T47D (cell line): ENCODE data around the gene SND1.
"Not testable (repeated sequence)": the region's sequence is repeated elsewhere in the genome, so short reads cannot be mapped to it uniquely, and the experiment has no call there.

Experiments
- DNase-seq, 2 experiments: peaks; one replicate each; pipeline versions ENCODE4 v3.0.0 to v3.0.0-alpha.2; 2011 to 2012; ENCODE audit warnings: low read depth in 1 of 2, low spot score in 1 of 2
- JUND ChIP-seq: IDR thresholded peaks from 2 replicates; pipeline ENCODE4 v1.6.1; 2012; ENCODE audit warnings: low read depth
- in situ Hi-C: cut with HindIII; loops from 2 replicates; pipeline ENCODE4 v1.10.0; 2016; ENCODE audit warnings: low sequenced_read_pairs, low pct_unique_long_range_greater_than_20kb

The SND1 gene

GRCh38 chr7:128098629-128099028 lies 446.6 kb downstream of the SND1 start:
- DNase-seq: no peak
- in situ Hi-C loops: no loop called here

DNA sequence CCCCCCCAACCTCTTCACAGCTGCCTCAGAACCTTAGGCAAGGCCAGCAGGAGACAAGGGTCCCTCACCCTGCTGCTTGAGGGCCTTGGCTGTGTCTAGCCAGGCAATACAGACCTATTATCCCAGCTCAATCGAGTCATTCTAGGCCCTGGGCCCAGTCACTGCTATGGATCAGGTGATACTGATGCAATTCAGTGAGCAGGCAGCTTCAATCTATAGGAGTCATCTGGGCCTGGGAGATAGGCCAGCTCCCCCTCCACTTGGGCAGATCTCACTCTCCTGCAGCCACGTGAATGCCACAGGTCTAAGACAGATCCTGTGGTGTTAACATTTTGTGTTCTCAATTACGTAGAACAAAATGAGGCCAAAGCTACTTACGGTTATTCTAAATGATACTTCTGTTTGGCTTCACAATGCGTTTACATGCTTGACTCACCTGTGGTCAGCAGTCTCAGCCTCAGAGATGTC lies 447.2 kb downstream of the SND1 start:
- no peak for TF ChIP-seq JUND

More at GRCh38 chr7:128098629-128099028, 446.6 kb downstream of the SND1 start:
- TF ChIP-seq JUND: no peak

GRCh38 chr7:128100225-128100948 lies 448.4 kb downstream of the SND1 start:
- in situ Hi-C loops: no loop called here
- no peak for DNase-seq
- TF ChIP-seq JUND: no peak

More for the DNA sequence above, 447.2 kb downstream of the SND1 start:
- in situ Hi-C loops: no loop called here
- DNase-seq: no peak

GRCh38 chr7:128100949-128101713 lies 449.1 kb downstream of the SND1 start:
- DNase-seq: no peak
- no peak for TF ChIP-seq JUND
- in situ Hi-C loops: no loop called here

DNA sequence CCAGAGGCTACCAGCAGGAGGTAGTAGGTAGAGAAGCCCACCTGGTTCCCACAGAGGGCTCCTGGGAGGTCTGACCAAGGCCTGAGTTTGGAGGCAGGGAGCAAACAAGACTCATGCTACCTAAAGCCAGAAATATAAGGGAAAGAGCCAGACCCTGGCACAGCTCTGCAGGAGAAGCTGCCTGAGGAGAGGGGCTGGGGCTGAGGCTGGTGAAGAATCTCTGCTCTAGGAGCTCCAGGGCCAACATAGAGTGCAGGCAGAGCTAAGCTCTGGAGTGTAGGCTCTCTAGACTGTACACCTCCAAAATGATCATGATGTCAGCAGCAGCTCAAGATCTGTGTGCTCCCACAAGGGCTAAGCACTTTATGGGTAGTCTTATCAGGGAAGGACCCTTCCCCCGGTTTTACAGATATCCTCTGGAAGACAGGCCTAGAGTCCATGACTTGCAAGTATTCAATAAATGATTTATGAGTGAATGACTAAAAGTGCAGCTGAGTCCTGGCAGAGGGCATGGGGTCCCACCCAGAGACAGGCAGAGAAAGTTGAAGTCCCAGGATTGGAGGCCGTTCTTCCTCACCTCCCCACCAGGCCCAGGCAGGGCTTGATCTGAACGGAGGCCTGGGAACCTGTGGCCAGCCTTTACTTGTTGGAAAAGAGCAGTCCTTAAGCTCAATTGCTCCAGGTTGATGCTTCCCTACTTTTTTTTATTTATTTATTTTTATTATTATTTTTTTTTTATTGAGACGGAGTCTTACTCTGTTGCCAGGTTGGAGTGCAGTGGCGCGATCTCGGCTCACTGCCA lies 450.7 kb downstream of the SND1 start:
- DNase-seq: no peak
- TF ChIP-seq JUND: no peak
- in situ Hi-C loops: no loop called here

DNA sequence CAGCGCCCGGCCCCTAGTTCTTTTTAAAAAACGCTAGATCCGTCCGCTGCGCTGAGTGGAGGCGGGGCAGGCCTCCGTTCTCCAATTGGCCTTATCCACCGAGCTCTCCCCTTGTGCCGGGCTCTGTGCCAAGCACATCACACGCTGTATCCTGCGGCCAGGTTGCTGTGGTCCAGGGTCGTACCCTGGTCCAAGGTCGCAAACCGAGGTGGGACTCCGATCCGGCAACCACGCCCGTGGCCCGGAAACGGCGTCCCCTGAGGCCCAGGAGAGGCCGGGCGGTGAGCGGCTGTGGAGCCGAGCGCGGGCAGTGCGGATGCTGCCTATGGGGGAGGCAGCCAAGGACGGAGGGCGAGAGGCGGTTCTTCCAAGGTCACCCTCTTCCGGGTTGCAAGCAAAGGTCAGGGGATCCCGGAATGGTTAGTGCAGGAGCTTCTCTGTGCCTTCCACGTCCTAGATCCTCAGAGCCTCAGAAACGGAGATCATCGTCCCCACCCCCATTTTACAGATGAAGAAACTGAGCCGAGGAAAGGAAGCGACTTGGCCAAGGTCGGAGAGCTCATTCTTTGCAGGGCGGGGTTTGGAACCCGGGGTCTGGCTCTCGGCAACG lies 451.6 kb downstream of the SND1 start:
- in situ Hi-C loops: no loop called here
- no peak for TF ChIP-seq JUND
- DNase-seq: no peak

DNA sequence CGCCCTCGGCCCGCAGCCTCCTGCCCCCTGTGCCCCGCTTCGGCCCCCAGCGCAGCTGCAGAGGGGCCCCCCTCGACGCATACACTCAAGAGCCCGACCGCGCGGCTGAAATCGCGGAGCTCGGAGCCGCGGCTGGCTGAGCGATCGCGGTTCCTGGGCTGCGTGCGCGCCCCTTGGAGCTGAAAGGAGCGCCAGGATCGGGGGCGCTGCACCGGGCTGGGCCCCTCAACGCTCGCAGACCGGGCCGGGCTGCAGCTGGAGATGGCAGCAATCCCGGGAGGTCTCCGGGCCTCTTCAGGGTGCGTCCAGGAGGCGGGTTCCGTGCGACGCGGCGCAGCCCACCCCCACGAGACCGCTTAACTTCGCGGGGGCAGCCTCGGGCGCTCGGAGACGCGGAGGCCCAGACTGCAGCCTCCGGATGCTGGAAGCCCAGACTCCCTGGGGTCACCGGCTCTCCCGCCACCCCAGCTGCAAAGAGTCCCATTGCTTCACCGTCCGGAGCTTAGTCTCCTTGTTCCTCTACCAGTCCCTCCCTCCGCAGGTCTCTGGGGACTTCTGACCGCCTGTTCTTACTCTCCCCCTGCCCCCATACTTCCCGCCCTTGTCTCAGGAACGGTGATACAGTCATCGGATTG lies 452.2 kb downstream of the SND1 start:
- TF ChIP-seq JUND: no peak

DNA sequence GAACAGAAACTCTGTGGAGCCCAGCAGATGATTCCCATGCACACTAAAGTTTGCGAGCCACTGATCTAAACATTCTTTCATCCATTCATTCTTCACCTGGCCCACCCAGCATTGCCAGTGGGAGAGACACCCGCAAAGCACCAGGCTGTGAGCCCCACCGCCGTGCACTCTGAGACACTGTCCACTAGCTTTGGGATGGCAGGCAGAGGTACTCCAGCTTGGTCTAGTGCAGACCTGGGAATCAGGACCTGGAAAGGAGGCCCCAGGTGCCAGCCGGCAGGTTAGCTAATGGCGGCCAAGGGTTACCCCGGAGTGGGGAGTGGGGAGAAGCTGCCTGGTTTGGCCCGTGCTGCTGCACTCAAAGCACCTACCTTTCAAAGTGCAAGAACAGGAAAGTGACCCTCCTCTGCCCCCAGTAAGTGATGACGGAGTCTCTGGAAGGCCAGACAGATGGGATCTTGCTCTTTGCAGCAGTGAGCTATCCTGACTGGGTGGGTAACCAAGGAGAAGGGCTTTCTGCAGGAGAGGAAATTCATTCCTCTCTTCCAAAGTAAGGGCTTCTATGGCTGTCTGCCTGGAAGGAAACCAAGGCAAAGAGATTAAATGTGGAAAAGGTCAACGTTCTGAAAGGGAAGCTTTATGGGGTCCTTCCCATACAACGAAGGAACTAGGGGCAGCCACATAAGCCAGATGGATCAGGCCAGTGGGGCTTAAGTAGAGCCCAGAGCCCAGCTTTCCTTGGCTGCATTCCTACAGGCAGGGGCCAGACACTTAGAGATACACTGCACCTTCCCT lies 453.4 kb downstream of the SND1 start:
- in situ Hi-C loops: no loop called here
- no peak for TF ChIP-seq JUND
- no peak for DNase-seq

More for the DNA sequence above, 452.2 kb downstream of the SND1 start:
- in situ Hi-C loops: no loop called here
- no peak for DNase-seq

- TF ChIP-seq JUND: no peak
- DNase-seq: no peak
- in situ Hi-C loops: no loop called here
Observed at GRCh38 chr7:128106821-128107220, 454.8 kb downstream of the SND1 start.

GRCh38 chr7:128107516-128107915 lies 455.5 kb downstream of the SND1 start:
- DNase-seq, in situ Hi-C loops: not testable (repeated sequence)

DNA sequence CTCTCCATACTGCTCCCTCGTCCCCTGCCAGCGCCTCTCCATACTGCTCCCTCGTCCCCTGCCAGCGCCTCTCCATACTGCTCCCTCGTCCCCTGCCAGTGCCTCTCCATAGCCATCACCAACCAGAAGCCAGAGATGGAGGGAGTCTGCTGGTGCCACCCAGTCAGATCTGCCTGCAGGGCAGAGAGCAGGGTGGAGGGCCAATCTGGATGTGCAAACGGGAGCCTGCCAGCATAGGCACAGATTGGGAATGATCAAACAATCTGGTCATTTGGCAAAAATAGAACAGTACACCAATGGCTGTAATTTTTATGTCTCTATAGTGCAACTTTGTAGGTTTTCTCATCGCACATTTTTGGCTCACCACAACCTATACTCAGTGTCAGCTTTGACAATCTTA lies 456.1 kb downstream of the SND1 start:
- TF ChIP-seq JUND: no peak
- in situ Hi-C loops: no loop called here

More for the DNA sequence above, 456.1 kb downstream of the SND1 start:
- no peak for DNase-seq
